Natural killer cell (primary cell): ENCODE measurements around the gene RTCB. TPM values are rescaled to one million over a fixed set of nuclear protein-coding genes. Genes with fewer than 3 reads are reported as not detected.

ENCODE experiments used
- ATAC-seq, 3 donors: fragments of 150-1000 bp in 2 of 3; fragments of 200-7000 bp in 1 of 3; cut with Tn5 transposase; 1 replicate in 1 of 3; 2 replicates in 2 of 3; pipeline ENCODE4 v1.10.0; 2021; ENCODE audit warnings: mild to moderate bottlenecking in 2 of 3, moderate library complexity in 2 of 3
- DNase-seq, 2 donors: peaks; one replicate each; pipeline versions ENCODE4 v3.0.0 to v3.0.0-alpha.2; 2013 to 2021; ENCODE audit warnings: mixed read lengths in 1 of 2
- H3K27ac ChIP-seq: one replicate; pipeline ENCODE4 v1.5.1; 2013; ENCODE audit warnings: mild to moderate bottlenecking, low read length
- H3K27me3 ChIP-seq: one replicate; pipeline ENCODE4 v1.6.1; 2013; ENCODE audit warnings: low read length; ENCODE audit not compliant: control insufficient read depth, insufficient read depth
- H3K36me3 ChIP-seq: one replicate; pipeline ENCODE4 v1.6.1; 2013; ENCODE audit warnings: low read length; ENCODE audit not compliant: control insufficient read depth, insufficient read depth
- H3K4me1 ChIP-seq: one replicate; pipeline ENCODE4 v1.6.1; 2013; ENCODE audit warnings: low read length; ENCODE audit not compliant: control insufficient read depth, insufficient read depth
- H3K4me3 ChIP-seq: one replicate; pipeline ENCODE4 v1.5.1; 2013; ENCODE audit warnings: low read length
- H3K9me3 ChIP-seq: one replicate; pipeline ENCODE4 v1.6.1; 2013; ENCODE audit warnings: low read length; ENCODE audit not compliant: control insufficient read depth, insufficient read depth
- H3K27ac Mint-ChIP-seq, 2 donors: one replicate each; pipeline ENCODE4 v1.8.0; 2022; ENCODE audit warnings: mild to moderate bottlenecking in 2 of 2, mixed read lengths in 2 of 2, moderate library complexity in 1 of 2
- H3K27me3 Mint-ChIP-seq, 2 donors: one replicate each; pipeline ENCODE4 v1.8.0; 2022; ENCODE audit warnings: low read depth in 2 of 2, mixed read lengths in 2 of 2
- H3K36me3 Mint-ChIP-seq: one replicate; pipeline ENCODE4 v1.8.0; 2022; ENCODE audit warnings: mixed read lengths
- H3K4me1 Mint-ChIP-seq, 2 donors: one replicate each; pipeline ENCODE4 v1.8.0; 2022; ENCODE audit warnings: mixed read lengths in 2 of 2
- H3K4me3 Mint-ChIP-seq: one replicate; pipeline ENCODE4 v1.8.0; 2022; ENCODE audit warnings: mild to moderate bottlenecking, moderate library complexity, mixed read lengths
- H3K9me3 Mint-ChIP-seq, 2 donors: one replicate each; pipeline ENCODE4 v1.8.0; 2022; ENCODE audit warnings: mixed read lengths in 2 of 2
- WGBS: methylation state at CpG from one replicate; pipeline ENCODE4 v1.1.7; 2013; ENCODE audit warnings: missing lambda C conversion rate; ENCODE audit not compliant: insufficient coverage; 5-methylcytosine and 5-hydroxymethylcytosine counted together
- intact Hi-C: fragments of 100-400 bp; cut with micrococcal nuclease; formaldehyde crosslinking; loops from one replicate; pipeline ENCODE4 v1.14.2; 2022
- total RNA-seq, 4 donors: library from RNA; stranded (reverse); fragments of 120-200 nt in 1 of 4; gene quantifications; one replicate each; pipeline versions ENCODE4 v1.2.3 to v1.2.4, GENCODE V29; 2013 to 2022
- TF ChIP-seq, protein P1 (sequence below): fragments of 200-600 bp; IDR thresholded peaks from one replicate; pipeline ENCODE4 v1.8.0; 2022; ENCODE audit warnings: antibody characterized with exemption

Gene RTCB
- total RNA-seq, 3 donors from 2014 or later (not counting 1 experiment from before 2014, with no cell fraction given): 44.3 to 53.2 (median 46.6) TPM

- 63% methylated on average over 5 of the region's 5 CpGs for WGBS
- peaks cover 15 to 58% of the 10 kb centered on the region in 2 donors for H3K27me3 Mint-ChIP-seq
- no peaks in the 10 kb centered on the region for H3K36me3 ChIP-seq
- H3K9me3 ChIP-seq: no peaks in the 10 kb centered on the region
- H3K9me3 Mint-ChIP-seq: no peaks in the 10 kb centered on the region
- H3K4me3 ChIP-seq: no peak overlapping the region
- peaks cover 0 to 12% of the 10 kb centered on the region in 2 donors for H3K4me1 Mint-ChIP-seq
- no peak for DNase-seq
- H3K4me1 ChIP-seq: no peaks in the 10 kb centered on the region
- no peak overlapping the region for H3K4me3 Mint-ChIP-seq
- H3K27ac Mint-ChIP-seq: no peak overlapping the region
- ATAC-seq: no peak
- intact Hi-C loops: no loop called here
- H3K36me3 Mint-ChIP-seq: no peaks in the 10 kb centered on the region
- no peak overlapping the region for H3K27ac ChIP-seq
- H3K27me3 ChIP-seq: peaks cover 2% of the 10 kb centered on the region
- TF ChIP-seq, protein P1, sequence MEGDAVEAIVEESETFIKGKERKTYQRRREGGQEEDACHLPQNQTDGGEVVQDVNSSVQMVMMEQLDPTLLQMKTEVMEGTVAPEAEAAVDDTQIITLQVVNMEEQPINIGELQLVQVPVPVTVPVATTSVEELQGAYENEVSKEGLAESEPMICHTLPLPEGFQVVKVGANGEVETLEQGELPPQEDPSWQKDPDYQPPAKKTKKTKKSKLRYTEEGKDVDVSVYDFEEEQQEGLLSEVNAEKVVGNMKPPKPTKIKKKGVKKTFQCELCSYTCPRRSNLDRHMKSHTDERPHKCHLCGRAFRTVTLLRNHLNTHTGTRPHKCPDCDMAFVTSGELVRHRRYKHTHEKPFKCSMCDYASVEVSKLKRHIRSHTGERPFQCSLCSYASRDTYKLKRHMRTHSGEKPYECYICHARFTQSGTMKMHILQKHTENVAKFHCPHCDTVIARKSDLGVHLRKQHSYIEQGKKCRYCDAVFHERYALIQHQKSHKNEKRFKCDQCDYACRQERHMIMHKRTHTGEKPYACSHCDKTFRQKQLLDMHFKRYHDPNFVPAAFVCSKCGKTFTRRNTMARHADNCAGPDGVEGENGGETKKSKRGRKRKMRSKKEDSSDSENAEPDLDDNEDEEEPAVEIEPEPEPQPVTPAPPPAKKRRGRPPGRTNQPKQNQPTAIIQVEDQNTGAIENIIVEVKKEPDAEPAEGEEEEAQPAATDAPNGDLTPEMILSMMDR: no peak
These were observed 68.1 kb downstream of the RTCB start for GRCh38 chr22:32343941-32344340.

- no peaks in the 10 kb centered on the region for H3K36me3 ChIP-seq
- H3K27ac ChIP-seq: no peak overlapping the region
- peaks cover 17 to 58% of the 10 kb centered on the region in 2 donors for H3K27me3 Mint-ChIP-seq
- TF ChIP-seq, protein P1: no peak
- no peak overlapping the region for H3K4me3 Mint-ChIP-seq
- H3K9me3 ChIP-seq: no peaks in the 10 kb centered on the region
- DNase-seq (no peak), ATAC-seq (peak in 1 of 3 donors; percentile 26)
- H3K27me3 ChIP-seq: peaks cover 2% of the 10 kb centered on the region
- peaks cover 0 to 12% of the 10 kb centered on the region in 2 donors for H3K4me1 Mint-ChIP-seq
- 60% methylated on average over 2 of the region's 2 CpGs for WGBS
- H3K36me3 Mint-ChIP-seq: no peaks in the 10 kb centered on the region
- no peak overlapping the region for H3K4me3 ChIP-seq
- no peaks in the 10 kb centered on the region for H3K9me3 Mint-ChIP-seq
- H3K27ac Mint-ChIP-seq: no peak overlapping the region
- intact Hi-C loops: no loop called here
- H3K4me1 ChIP-seq: peaks cover 5% of the 10 kb centered on the region
These were observed 69.1 kb downstream of the RTCB start for GRCh38 chr22:32342977-32343376.

DNA sequence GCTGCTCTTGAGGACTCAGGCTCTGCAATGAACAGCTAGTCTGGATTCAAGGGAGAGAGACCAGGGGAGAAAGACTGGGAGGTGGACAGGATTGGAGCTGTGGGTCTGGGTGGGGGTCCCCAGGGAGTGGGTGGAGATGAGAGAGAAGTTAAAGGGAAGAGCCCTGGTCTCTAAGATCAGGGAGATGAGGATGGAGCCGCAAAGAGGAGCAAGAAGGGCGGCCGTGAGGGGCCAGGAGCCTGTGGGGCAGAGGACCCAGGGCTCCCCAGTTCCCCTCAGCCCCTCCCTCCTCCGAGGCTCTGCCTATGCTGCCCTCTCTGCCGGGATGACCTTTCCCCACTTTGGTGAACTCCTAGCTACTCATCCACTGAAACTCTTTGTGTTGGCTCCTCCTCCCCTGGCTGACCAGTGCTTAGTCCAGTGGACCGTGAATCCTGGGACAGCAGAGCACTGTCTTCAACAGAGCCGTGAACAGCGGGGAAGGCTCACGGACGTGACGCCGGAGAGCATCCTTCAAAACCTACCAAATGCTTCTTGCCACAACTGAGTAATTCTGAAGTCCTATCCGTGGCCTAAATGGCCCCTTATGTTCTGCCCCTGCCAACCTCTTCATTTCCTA, 70.8 kb downstream of the RTCB start:
- intact Hi-C loops: no loop called here
- Histone ChIP-seq H3K27me3 (peaks cover 2% of the 10 kb centered on the region), H3K4me1 (peaks cover 5% of the 10 kb centered on the region), H3K36me3 (no peaks in the 10 kb centered on the region), H3K27ac (no peak overlapping the region), H3K4me3 (no peak overlapping the region), H3K9me3 (no peaks in the 10 kb centered on the region)
- ATAC-seq: no peak
- H3K4me3 Mint-ChIP-seq: no peak overlapping the region
- H3K9me3 Mint-ChIP-seq: no peaks in the 10 kb centered on the region
- H3K36me3 Mint-ChIP-seq: no peaks in the 10 kb centered on the region
- TF ChIP-seq, protein P1: no peak
- peaks cover 22 to 57% of the 10 kb centered on the region in 2 donors for H3K27me3 Mint-ChIP-seq
- H3K27ac Mint-ChIP-seq: no peak overlapping the region
- 78% methylated on average over 13 of the region's 13 CpGs for WGBS
- no peak for DNase-seq
- H3K4me1 Mint-ChIP-seq: peaks cover 0 to 12% of the 10 kb centered on the region in 2 donors

DNA sequence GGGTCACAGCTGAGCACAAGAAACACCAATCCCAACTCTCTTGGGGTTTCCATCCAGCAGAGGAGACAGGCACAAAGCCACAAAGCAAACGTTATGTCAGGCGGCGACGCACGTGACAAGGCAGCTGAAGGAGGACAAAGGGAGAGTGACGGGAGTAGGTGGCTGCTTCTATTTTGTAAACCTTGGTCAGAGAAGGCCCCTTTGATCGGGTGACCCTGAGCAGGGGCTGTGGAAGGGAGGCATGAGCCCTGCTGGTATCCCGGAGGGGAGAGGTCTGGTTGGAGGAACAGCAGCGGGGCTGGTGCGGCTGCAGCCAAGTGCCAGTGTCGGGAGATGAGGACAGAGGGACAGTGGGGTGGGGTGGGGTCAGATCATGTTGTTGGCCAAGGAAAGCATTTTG, 71.6 kb downstream of the RTCB start:
- Mint-ChIP-seq H3K27me3 (peaks cover 22 to 49% of the 10 kb centered on the region in 2 donors), H3K27ac (no peak overlapping the region)

More for the DNA sequence above, 71.6 kb downstream of the RTCB start:
- intact Hi-C loops: no loop called here
- Mint-ChIP-seq H3K4me1 (peaks cover 0 to 12% of the 10 kb centered on the region in 2 donors), H3K36me3 (no peaks in the 10 kb centered on the region), H3K4me3 (no peak overlapping the region), H3K9me3 (no peaks in the 10 kb centered on the region)
- TF ChIP-seq, protein P1: no peak
- Histone ChIP-seq H3K27me3 (no peaks in the 10 kb centered on the region), H3K4me1 (peaks cover 5% of the 10 kb centered on the region), H3K36me3 (no peaks in the 10 kb centered on the region), H3K27ac (no peak overlapping the region), H3K9me3 (no peaks in the 10 kb centered on the region), H3K4me3 (no peak overlapping the region)
- DNase-seq: no peak
- ATAC-seq: no peak
- WGBS: 79% methylated on average over 11 of the region's 11 CpGs
